ENCODE measurements around the gene GHDC. TPM values are rescaled to one million over a fixed set of nuclear protein-coding genes. Genes with fewer than 3 reads are reported as not detected.
"Not testable (repeated sequence)": the region's sequence is repeated elsewhere in the genome, so short reads cannot be mapped to it uniquely, and the experiment has no call there.

Gene GHDC
- total and polyA plus RNA-seq, 10 donors, result 22.0 to 122 (median 39.6) TPM

GRCh38 chr17:42142371-42142896 lies 51.9 kb downstream of the GHDC start:
- no peak for TF ChIP-seq POLR2A (IDR thresholded peaks at IDR 0.05)
- no peak for TF ChIP-seq CTCF (IDR thresholded peaks at IDR 0.05 in 8 of 11, conservative IDR thresholded peaks at IDR 0.05 in 3 of 11)
- peak in 1 of 3 donors; percentile 8 for TF ChIP-seq POLR2AphosphoS5 (IDR thresholded peaks at IDR 0.05)
- Histone ChIP-seq H3K27ac (peak overlapping the region in 3 of 8 donors; percentile 6 to 48 (median 6)), H3K27me3 (replicated peaks in 1 of 7) (no peaks in the 10 kb centered on the region), H3K36me3 (peaks cover 0 to 99% (median 40%) of the 10 kb centered on the region in 6 donors), H3K4me3 (no peak overlapping the region), H3K4me1 (peaks cover 7 to 97% (median 53%) of the 10 kb centered on the region in 6 donors), H3K9me3 (no peaks in the 10 kb centered on the region)
- intact Hi-C loops (cut with DNase I; ENCODE audit: low total_unique reads), result no loop called here
- no peak for DNase-seq
- 80 to 92% (median 91%) methylated on average over 7 of the region's 7 CpGs for WGBS, 5 donors

GRCh38 chr17:42141382-42141781 lies 52.9 kb downstream of the GHDC start:
- TF ChIP-seq POLR2A (IDR thresholded peaks at IDR 0.05), result no peak
- no peak for TF ChIP-seq POLR2AphosphoS5 (IDR thresholded peaks at IDR 0.05)
- no peak for TF ChIP-seq CTCF (IDR thresholded peaks at IDR 0.05 in 8 of 11, conservative IDR thresholded peaks at IDR 0.05 in 3 of 11)
- DNase-seq, result no peak
- WGBS, 5 donors, result 47 to 69% (median 62%) methylated on average over 8 of the region's 8 CpGs
- intact Hi-C loops (cut with DNase I; ENCODE audit: low total_unique reads), result no loop called here
- no peaks in the 10 kb centered on the region for H3K27me3 ChIP-seq (replicated peaks in 1 of 7)
- H3K27ac ChIP-seq, result peak overlapping the region in 2 of 8 donors; percentile 5 to 36
- no peaks in the 10 kb centered on the region for H3K9me3 ChIP-seq
- peaks cover 9 to 97% (median 63%) of the 10 kb centered on the region in 6 donors for H3K4me1 ChIP-seq
- H3K4me3 ChIP-seq, result no peak overlapping the region
- peaks cover 0 to 99% (median 36%) of the 10 kb centered on the region in 6 donors for H3K36me3 ChIP-seq

- H3K4me3 ChIP-seq; H3K9me3 ChIP-seq; H3K27me3 ChIP-seq (replicated peaks in 1 of 7); DNase-seq; intact Hi-C loops (cut with DNase I; ENCODE audit: low total_unique reads): not testable (repeated sequence)
- Histone ChIP-seq H3K4me1 (peaks cover 14 to 97% (median 69%) of the 10 kb centered on the region in 6 donors), H3K27ac (peak overlapping the region in 2 of 8 donors; percentile 5 to 36), H3K36me3 (peaks cover 0 to 93% (median 30%) of the 10 kb centered on the region in 6 donors)
- WGBS, 5 donors, result 85 to 98% (median 94%) methylated on average over 7 of the region's 7 CpGs
Observed at GRCh38 chr17:42140690-42141089, 53.6 kb downstream of the GHDC start.

Other genes with a start within 250 kb of the GHDC start
- gene CNP, start 227.7 kb downstream of the GHDC start, total RNA-seq, result 10 to 100 TPM; 29.2 to 49.8 (median 44.2) TPM
- 10 to 100 TPM; 22.3 to 41.6 (median 25.9) TPM for gene CNP, start 227.7 kb downstream of the GHDC start, polyA plus RNA-seq
- gene DNAJC7, start 177.1 kb downstream of the GHDC start, total RNA-seq, result 100 to 1,000 TPM in 1 of 7 donors, 10 to 100 TPM in 6; 60.6 to 108 (median 90.4) TPM
- gene DNAJC7, start 177.1 kb downstream of the GHDC start, polyA plus RNA-seq, result 10 to 100 TPM; 68.5 to 75.7 (median 71.6) TPM
- 10 to 100 TPM; 20.7 to 38.8 (median 25.2) TPM for gene NKIRAS2, start 174.4 kb downstream of the GHDC start, total RNA-seq
- gene NKIRAS2, start 174.4 kb downstream of the GHDC start, polyA plus RNA-seq, result 10 to 100 TPM; 11.3 to 20.3 (median 12.4) TPM
- gene C17orf113, start 143.9 kb downstream of the GHDC start, total RNA-seq, result 1 to 10 TPM in 2 of 7 donors, under 1 TPM in 5; 0.43 to 1.6 (median 0.85) TPM
- under 1 TPM; 0.35 to 0.51 (median 0.43) TPM for gene C17orf113, start 143.9 kb downstream of the GHDC start, polyA plus RNA-seq
- under 1 TPM in 5 of 7 donors, not detected in 2; 0.17 to 0.60 (median 0.44) TPM for gene ZNF385C, start 96.0 kb downstream of the GHDC start, total RNA-seq
- gene ZNF385C, start 96.0 kb downstream of the GHDC start, polyA plus RNA-seq, result under 1 TPM; 0.26 to 0.46 (median 0.38) TPM
- gene DHX58, start 81.8 kb downstream of the GHDC start, total RNA-seq, result 10 to 100 TPM; 23.0 to 30.9 (median 25.5) TPM
- 10 to 100 TPM; 20.9 to 41.2 (median 38.1) TPM for gene DHX58, start 81.8 kb downstream of the GHDC start, polyA plus RNA-seq
- gene KAT2A, start 73.1 kb downstream of the GHDC start, total RNA-seq, result 10 to 100 TPM; 37.8 to 51.5 (median 47.1) TPM
- gene KAT2A, start 73.1 kb downstream of the GHDC start, polyA plus RNA-seq, result 100 to 1,000 TPM; 101 to 168 (median 145) TPM
- under 1 TPM in 1 of 7 donors, not detected in 6; 0.19 TPM for gene HSPB9, start 71.7 kb downstream of the GHDC start, total RNA-seq
- gene HSPB9, start 71.7 kb downstream of the GHDC start, polyA plus RNA-seq, result under 1 TPM; 0.11 to 0.17 (median 0.16) TPM
- gene RAB5C, start 39.5 kb downstream of the GHDC start, total RNA-seq, result 100 to 1,000 TPM; 120 to 181 (median 148) TPM
- gene RAB5C, start 39.5 kb downstream of the GHDC start, polyA plus RNA-seq, result 100 to 1,000 TPM in 1 of 3 donors, 10 to 100 TPM in 2; 70.0 to 152 (median 89.2) TPM
- under 1 TPM; 0.17 to 0.52 (median 0.26) TPM for gene KCNH4, start 13.4 kb downstream of the GHDC start, total RNA-seq
- gene KCNH4, start 13.4 kb downstream of the GHDC start, polyA plus RNA-seq, result under 1 TPM; 0.14 to 0.32 (median 0.15) TPM
- gene HCRT, start 9.0 kb downstream of the GHDC start, total RNA-seq, result not detected
- gene HCRT, start 9.0 kb downstream of the GHDC start, polyA plus RNA-seq, result not detected
- 100 to 1,000 TPM in 5 of 7 donors, 10 to 100 TPM in 2; 90.2 to 171 (median 103) TPM for gene STAT5B, start 81.9 kb upstream of the GHDC start, total RNA-seq
- gene STAT5B, start 81.9 kb upstream of the GHDC start, polyA plus RNA-seq, result 10 to 100 TPM; 26.4 to 34.7 (median 26.4) TPM
- 100 to 1,000 TPM in 1 of 7 donors, 10 to 100 TPM in 6; 63.7 to 131 (median 76.5) TPM for gene STAT5A, start 94.0 kb upstream of the GHDC start, total RNA-seq
- 10 to 100 TPM; 22.7 to 42.3 (median 28.4) TPM for gene STAT5A, start 94.0 kb upstream of the GHDC start, polyA plus RNA-seq
- 100 to 1,000 TPM; 229 to 326 (median 266) TPM for gene STAT3, start 193.9 kb upstream of the GHDC start, total RNA-seq
- gene STAT3, start 193.9 kb upstream of the GHDC start, polyA plus RNA-seq, result 10 to 100 TPM; 18.3 to 49.8 (median 24.1) TPM
- 100 to 1,000 TPM; 129 to 224 (median 150) TPM for gene CAVIN1, start 228.8 kb upstream of the GHDC start, total RNA-seq
- 100 to 1,000 TPM in 1 of 3 donors, 10 to 100 TPM in 2; 25.3 to 129 (median 34.7) TPM for gene CAVIN1, start 228.8 kb upstream of the GHDC start, polyA plus RNA-seq